Hematopoietic multipotent progenitor cell treated with erythropoietin and hydrocortisone succinate and interleukin-3 and kit ligand, for 8 days (in vitro differentiated cells): ENCODE data around the gene SC5D.

Source experiments
- DNase-seq: peaks from one replicate; pipeline ENCODE4 v3.0.0-alpha.2; 2015

The SC5D gene

DNA sequence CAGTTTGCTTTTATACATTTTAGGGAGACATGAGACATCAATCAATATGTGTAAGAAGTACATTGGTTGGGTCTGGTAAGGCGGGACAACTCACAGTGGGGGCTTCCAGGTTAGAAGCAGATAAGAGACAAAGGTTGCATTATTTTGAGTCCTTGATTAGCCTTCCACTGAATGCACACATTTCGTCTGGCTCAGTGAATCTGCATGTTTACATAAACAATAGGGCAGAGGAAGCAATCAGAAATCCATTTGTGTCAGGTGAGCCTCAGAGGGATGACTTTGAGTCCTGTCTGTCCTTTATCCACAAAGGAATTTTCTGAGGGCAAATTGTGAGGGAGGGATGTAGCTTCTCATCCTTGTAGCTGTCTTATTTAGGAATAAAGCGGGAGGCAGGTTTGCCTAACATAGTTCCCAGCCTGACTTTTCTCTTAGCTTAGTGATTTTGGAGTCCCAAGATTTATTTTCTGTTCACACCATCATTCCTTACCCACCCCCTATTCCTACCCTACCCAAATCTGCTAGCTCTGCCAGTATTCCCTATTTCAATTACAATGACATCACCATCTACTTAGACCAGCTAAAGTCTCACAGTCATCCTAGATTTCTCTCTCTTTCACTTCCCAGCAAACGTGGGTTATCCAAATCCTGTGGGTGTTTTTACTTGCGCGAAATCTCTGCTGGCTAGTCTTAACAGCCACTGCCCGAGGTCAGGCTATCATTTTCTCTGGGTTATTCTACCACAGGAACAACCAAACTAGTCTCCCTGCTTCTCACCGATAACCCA, 2.9 kb downstream of the SC5D start:
- no peak for DNase-seq

DNA sequence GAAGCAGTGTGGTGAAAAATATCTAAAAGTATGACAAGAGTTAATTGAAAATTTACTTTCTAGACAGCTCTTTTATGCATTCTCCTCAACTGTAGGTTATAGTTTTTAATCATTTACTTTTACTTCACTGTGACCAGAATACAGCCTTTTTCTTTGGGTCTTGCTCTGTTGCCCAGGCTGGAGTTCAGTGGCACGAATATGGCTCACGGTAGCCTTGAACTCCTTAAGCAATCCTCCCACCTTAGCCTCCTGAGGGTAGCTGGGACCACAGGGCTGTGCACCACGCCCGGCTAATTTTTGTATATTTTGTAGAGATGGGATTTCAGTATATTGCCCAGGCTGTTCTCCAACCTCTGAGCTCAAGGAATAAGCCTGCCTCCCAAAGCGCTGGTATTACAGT, 5.3 kb downstream of the SC5D start:
- DNase-seq = no peak

DNA sequence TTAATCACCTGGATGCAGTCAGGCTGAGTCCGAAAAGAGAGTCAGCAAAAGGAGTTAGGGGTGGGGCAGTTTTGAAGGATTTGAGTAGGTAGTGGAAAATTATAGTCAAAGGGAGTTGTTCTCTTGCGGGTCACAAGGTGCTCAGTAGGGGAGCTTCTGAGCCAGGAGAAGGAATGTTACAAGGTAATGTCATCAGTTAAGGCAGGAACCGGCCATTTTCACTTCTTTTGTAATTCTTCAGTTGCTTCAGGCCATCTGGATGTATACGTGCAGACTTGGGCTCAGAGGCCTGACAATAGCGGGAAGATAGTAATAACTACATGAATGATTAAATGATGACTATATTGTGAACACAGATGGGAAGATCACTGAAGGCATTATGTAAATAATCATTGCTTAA, 6.2 kb downstream of the SC5D start:
- DNase-seq = no peak

DNA sequence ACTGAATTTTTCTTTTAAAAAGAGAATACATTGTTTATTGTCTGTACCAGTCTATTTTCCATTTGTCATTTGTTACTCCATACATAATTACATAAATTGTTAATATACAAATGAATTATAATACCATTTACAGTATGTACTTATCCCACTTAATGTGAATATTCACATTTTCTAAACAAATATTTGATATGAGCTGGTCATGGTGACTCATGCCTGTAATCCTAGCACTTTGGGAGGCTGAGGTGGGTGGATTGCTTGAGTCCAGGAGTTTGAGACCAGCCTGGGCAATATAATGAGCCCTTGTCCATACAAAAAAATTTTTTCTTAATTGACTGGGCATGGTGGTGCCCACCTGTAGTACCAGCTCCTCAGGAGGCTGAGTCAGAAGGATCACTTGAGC, 6.8 kb downstream of the SC5D start:
- DNase-seq = no peak

DNA sequence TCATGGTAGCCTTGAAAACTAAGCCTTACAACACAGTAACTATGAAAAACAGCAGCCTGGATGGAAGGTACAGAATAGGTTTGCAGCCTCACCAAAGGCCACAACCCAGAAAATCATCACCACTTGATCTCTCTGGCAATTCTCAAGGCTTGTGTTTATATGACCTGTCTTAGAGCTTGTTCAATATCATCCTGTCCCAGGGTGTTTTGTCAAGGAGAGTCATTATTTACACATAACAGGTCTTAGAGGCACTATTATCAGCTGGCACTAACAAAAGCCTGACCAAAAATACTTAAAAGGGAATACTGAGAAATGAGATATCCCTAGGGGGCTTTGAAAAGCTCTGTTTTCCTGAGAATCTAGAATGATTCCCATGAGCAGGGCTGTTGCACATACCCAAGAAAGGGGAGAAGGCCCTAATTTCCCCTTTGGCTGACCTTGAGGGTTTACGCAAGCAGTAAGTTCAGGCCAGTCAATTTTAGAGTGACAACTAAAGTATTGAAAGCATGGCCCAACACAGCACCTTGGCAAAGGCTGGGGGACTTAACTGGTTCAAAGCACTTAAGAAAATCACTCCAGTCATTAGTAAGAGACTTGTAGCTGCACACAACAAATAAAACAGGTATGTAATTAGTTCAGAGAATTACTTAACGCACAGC, 7.9 kb downstream of the SC5D start:
- no peak for DNase-seq

DNA sequence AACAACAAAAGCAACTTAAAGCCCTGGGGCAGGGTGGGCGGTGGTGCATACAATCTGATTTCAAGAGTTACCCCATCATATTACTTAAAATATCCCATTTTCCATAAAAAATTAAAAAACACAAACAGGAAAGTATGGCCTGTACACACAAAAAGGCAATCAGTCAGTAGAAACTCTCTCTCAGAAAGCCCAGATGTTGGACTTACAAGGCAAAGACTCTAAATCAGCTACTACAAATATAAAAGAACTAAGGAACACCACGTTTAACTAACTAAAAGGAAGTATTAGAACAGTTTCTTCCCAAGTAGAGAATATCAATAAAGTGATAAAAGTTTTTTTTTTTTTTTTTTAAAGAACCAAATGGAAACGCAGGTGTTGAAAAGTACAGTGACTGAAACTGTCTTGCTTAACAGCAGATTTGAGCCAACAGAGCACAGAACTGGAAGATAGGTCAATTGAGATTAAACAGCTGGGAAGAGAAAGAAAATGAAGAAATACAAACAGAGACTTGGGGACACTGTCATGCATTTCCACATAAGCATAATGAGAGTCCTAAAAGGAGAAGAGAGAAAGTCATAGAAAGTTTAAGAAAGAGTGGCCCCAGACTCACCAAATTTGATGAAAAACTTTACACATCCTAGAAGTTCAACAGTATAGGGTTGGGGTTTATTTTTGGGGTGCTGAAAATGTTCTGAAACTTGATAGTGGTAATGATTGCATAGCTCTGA, 8.6 kb downstream of the SC5D start:
- DNase-seq = no peak

DNA sequence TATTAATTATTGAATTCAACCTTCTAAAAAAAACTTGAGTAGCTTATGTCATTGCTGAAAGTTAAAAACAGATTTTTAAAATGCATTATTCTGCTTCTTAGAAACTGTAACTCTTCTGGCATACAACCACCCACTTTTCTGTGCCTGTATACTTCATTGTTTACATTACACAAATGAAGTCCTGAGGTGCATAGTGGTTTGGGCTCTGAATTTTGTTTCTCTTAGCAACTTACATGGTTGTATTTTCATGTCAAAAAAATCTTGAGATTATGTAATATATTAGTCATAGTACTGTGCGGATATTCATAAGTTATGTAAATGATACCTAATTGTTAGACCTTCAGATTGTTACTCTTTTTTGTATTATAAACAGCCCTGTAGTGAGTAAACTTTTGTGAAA, 12.2 kb downstream of the SC5D start:
- DNase-seq = no peak

DNA sequence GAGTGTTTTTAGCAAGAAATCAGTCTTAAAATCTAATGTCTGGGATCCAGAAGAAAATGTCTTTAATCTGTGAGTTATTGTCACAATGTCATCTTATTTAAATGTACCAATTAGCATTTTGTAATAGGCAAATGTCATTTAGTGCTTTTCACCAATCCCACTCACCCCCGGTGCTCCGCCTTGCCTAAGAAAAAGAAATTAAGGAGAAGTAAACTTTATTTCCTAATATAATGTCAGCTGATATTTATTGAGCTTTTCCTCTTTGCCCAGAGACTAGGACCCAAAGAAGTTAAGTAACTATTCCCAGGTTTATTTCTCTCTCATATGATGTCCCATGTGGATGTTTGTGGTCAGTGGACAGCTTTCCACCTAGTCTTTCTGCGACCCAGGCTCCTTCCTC, 16.2 kb downstream of the SC5D start:
- no peak for DNase-seq

DNA sequence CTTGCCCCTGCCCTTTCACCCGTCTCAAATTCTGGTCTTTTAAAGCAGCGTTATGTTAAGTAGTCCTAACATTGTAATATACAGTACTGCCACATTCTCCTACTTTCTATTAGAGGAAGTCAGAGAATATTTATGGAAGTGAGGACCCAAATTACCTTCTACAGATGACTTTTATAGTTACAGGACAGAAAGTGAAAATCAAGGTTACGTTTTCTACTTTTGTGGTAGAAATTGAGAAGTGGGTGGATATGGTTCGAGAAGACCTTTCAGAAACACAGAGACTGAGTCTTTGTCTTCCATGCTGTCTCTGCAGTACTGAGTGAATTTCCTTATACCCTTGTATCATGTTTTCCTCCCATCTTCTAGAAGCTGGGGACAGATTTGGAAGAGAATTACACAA, 17.1 kb downstream of the SC5D start:
- no peak for DNase-seq

DNA sequence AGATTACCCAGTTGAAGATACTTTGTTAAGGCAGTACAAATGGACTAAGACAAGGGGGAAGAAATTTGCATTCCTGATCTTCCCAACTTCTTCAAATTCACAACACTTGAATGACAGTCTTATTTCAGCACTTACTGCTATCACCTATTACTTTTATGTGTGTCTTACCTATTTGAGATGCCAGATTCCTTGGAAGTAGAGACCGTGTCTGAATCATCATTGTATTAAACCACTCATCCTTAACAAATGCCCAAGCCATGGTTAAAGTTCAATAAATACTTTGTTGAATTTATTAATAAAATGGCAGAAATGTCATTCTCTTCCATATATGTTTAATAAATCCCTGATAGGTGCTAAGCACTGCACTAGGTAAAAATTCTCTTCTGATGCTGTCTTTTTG, 18.3 kb downstream of the SC5D start:
- DNase-seq = no peak

DNA sequence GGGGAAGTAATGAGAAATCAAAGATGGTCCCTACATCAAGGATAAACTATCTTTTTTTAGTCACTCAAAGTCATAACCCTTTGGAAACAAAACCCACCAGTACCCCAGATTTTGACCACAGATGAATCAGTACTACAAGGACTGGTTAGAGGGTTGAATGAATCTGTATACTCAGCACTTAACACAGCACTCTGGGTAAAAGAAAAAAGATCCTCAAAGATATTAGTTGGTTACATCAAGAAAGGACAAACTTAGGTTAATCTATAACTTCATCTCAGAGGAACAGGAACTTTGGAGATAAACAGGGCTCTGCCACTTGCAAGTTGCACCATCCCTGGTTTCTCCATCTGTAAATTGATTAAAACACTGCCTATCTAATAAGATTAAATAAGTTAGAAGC, 18.8 kb downstream of the SC5D start:
- DNase-seq = no peak

DNA sequence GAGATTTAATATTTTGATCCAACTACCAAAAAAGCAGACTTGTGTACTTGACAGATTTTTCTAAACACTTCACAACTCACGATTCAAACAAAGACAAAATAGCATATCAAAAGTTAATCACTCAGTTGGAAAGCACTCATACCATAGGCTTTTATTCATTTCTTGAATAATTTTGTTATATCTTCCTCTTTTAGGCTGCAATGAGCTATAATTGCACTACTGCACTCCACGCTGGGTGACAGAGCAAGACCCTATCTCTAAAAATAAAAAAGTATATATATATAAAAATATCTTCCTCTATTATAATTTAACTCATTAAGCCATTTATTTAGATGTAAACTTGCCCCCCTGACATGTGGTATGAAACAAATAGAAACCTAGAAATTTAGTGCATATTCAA, 19.9 kb downstream of the SC5D start:
- no peak for DNase-seq

DNA sequence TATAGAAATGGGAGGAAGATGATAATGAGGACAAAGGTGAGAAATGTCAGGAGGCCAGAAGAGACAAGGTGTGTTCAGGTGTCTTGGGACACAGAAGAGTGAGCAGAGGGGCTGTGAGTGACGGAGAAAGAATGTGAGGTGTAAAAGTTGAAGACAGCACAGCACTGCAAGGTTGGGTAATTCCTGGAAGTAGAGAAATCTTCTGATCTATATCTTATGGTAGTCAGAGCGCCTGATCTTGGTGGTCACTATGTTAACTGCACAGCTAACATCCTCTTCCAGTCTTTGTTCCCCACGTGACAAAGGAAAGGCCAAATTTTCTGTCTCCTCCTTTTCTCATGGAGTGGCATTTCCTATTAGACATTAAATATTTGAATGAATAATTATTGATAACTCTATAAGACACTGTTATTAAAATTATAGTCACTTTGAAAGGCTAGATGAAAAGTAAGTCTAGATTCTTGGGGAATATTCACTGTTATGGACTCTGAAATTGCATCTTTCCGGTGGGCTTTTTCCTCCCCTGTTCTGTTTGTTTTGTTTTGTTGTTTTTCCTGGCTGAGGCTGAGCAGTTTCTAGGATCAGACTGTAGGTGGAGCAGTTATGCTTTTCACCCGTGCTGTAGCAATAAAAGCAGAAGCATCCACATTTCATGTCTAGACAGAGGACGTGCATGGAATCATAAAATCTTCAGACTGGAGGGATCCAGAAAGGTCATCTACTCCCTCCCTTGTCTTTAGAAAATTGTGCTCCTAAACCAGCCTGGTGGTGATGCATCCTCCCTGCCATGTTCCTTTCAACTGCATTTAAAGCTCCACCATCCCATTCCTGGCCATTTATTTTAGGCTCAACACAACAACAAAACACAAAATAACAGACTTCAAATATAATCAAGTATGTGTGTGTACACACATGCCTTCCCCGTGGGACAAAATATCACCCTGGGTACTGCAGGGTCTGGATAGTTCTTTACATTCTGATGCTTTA, 26.6 kb downstream of the SC5D start:
- DNase-seq = peak; percentile 55

DNA sequence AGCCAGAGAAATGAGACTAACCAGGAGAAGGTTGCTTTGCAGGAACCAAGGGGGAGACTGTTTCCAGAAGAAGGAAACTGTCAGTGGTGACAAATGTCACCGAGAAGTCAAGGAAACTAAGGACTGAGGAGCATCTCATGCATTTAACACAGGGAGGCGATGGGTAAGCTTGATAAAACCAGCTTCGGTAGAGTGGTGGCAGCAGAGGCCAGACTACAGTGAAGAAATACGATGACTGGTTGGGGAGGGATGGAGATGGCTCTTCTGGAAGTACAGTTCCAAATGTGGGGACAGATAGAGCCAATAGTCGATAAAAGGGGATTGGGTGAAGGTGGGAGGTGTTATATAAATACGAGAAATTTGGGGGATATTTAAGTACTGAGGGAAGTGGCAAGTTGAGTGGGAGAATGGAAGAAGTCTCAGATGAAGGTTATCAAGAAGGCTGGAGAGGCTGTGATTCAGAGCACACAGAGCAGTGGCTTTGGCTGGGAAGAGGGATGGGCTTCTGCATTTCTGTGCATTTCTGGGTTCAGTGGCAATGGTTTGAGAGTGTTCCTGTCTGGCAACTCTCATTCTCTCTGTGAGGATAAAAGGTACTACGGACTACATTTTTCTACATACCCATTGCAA, 29.2 kb downstream of the SC5D start:
- DNase-seq = peak; percentile 27

DNA sequence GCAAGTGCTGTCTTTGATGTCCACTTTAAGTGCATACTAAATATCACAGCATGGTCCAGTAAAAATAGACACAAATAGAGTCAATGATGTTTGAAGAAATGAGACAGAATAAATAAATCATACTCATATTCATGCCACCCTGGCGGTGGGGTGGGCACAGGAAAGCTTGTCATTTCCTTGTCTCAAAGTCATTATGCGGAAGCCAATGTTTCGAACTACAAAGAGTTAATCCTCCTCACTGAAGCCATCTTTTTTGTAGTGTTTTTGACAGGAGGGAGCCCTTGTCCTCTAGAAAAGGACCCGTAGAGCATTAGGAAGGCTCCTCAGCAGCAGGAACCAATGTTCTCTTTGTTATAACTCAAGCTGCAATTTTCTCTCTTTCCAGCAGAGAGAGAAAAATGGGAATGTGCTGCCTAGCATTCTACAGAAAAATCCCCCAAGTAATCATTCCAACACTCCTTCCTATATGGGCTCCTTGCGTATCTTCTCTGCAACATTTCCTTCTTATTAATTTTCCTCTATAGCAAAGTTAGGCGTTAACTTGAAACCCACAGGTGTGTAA, 30.6 kb downstream of the SC5D start:
- no peak for DNase-seq

DNA sequence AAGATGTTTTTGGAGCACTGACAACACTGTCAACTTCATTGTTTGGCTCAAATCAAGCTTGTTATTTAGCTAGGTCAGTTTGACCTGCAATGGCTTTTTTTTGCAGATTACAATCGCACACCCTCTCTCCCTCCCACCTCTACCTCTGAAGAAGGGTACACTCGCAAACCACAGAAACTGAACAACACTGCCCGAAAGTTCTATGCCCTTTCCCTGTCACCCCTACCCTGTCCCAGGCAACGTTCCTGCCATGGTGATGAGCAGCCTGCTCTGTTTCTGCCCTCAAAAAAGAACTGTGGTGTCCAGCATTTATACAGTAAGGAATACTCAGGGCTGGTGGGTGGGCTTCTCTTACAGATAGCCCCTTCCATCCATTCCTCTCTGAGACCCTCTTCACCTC, 33.7 kb downstream of the SC5D start:
- DNase-seq = no peak

DNA sequence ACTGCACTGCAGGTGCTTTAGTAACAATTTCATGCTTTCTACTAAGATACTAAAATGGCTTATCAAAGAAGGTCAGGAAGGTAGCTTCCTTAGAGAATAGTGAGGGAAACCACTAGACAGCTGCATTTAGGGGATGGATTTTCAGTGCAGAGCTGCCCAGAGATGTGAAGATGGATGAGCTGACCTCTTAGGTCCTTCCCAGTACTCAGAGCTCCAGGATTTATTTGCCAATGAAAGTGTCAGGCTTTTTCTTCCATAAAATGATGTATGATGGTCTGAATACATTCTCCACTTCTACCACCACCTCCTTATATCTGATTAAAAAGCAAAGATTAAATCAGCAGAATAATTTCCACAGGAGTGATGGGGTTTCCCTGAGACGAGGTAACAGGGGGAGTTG, 35.0 kb downstream of the SC5D start:
- DNase-seq = no peak

DNA sequence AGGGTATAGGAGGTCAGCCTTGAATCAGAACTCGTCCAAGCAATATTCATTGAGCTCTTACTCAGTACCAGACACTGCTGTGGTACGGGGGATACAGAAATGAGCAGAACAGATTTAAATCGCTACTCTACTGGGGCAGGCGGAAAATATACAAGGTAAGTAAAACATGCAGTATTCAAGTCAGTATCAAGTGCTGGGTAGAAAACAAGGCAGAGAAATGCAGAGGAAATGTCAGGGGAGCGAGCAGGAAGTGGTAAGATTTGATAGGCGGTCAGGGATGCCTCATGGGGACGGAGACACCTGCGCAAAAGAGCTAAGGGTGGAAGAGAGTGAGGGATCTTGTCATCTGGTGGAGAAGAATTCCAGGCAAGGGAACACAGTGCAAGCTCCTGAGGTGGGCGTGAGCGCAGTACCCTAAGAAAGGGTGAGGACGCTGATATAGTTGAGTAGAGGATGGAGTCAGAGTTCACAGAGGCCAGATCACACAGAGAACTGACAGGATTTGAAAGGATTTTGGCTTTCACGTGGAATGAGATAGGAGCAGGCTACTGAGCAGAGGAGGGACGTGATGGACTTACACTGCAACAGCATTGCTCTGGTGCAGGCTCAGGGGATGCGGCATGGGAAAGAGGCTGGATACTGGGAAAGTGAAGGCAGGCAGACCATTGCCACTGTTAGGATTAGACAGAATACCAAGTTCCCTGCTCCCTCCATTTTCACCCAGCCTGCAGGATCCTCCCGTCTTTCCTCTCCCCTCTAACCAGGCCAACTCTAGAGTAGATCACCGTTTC, 35.8 kb downstream of the SC5D start:
- DNase-seq = no peak

DNA sequence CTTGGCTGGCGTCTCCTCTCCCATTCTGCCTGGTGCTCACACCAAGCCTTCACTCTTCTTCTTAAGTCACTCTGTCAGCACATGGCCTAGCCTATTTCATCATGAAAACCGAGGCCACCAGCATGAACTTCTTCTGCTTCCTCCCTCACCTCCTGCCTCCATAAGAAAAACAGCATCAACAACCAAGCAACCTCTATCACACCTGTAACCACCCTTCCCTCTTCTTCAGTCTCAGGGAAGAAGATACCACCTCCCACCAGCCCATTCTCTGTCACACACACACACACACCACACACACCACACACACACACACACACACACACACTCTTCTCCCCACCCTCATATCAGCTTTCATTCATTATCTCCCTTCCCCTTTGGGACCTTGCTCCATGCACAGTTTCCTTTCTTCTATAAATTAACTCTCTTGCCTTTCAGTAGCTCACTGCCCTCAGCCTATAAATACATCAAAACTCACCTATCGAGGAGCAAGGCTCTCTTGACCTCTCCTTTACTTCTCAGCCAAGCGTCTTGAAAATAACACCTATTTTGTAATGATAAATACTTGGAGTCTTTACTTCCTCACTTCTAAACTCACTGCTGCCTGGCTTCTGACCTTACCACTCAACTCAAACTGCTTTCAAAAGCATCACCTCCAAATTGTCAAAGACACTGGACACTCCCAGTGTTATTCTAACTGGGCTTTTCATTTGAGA, 36.6 kb downstream of the SC5D start:
- no peak for DNase-seq

DNA sequence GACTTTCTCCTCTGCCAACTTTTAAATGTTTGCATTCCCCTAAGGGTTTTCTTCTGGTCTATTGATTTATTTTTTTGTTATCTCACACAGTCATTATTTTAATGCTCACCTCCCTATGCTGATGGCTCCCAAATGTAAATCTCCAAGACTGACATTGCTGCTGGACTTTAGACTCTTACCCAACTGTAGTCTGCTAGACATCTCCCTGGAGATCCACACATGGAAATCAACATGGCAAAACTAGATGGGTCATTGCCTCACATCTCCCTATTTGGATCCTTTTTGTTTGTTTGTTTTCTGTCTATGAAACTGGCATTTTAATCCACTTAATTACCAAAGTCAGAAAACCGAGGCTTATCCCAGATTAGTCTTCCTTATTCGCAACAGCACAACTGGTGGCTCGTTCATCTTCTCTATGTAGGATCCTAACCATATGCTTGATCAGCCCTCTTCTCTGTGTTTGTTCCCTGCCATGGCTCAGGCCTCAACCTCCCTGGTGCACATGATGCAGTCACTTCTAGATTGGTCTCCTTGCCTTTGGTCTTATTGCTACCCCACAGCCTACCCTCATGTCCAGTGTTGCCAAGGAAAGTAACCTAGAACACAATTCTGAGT, 37.3 kb downstream of the SC5D start:
- no peak for DNase-seq
